SK-N-DZ (cell line): ENCODE measurements around the gene TEC.

Experiments used
- DNase-seq: peaks from one replicate; pipeline ENCODE4 v3.0.0-alpha.2; 2015; ENCODE audit warnings: low spot score

The TEC gene

DNA sequence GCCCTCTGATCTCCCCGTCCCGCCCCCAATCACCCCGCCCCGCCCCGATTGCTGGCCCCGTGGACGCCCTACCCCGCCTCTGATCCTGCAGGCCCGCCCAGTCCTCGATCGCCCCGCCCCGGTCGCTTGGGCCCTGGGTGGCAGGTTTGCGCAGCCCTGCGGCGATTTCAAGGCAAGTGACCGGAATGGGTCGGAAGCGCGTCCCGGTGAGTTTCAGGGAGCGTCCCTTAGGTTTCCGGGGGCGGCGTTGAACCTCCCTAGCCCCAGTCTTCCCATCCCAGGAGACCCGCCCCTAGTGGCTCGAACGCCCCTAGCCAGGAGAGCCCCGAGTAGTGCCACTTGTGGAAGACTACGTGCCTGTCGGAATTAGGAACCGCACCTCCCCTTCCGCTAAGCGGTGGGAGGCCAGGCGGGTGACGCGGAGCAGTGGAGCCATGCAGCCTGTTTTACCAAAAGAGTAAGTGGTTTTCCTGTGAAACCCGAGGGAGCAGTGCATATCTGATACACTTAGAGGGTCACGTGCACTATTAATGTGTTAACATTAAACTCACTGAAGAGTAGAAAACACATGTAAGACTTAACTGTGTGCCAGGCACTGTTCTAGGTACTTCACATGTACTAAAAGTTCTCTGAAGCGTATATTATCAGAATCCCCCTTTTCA, 354 bp upstream of the TEC start:
- DNase-seq = peak; percentile 49

DNA sequence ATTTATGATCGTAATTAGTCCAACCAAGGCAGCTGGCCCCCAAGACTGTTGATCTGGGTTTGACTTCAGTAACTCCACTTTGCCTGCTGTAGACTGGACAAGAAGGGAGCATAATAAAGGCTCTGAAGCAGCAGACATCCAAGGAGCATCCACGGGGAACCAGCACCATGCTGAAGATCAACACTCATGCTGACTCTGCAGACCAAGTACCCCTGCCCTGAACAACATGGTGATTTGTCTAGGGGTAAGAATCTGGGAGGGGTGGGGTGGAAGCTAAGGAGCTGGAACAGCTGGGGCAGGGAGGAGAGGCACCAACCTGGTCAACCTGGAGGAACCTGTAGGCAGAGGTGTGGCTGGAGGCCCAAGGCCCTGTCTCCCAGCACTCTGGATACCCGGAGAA, 2.1 kb downstream of the TEC start:
- DNase-seq = no peak

DNA sequence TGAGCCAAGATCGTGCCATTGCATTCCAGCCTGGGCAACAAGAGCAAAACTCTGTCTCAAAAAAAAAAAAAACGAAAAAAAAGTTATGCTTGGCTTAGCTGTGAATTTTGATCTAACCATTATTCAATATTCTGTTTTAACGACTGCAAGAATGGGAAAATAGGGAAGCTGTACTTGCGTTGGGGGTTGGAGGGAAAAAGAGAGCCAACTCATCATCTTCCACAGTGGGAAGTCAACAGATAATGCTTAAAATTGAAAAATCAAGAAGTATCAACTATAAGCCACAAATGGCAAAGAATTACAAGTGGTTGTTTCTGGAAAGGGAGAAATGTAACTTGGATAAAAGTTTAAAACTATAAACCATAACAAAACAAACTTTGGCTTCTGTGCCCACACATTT, 2.9 kb downstream of the TEC start:
- DNase-seq = no peak

DNA sequence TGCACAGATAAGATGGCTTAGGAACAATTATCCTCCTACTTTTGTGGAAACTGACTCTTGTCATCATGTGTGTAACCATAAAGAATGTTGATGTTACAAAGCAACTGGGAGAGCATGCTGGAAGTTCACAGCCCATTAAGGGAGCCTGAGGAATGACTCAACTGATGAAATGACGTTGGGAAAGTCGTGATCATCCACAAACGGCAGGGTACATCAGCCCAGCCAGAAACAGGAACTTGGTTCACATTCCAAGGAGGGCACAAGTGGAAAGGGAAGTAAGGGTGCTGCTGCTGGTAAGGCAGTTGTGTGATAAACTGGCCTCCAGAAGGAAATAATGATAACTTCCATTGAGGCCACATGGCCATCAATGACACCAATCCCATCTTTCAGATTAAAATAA, 6.7 kb downstream of the TEC start:
- DNase-seq = no peak

DNA sequence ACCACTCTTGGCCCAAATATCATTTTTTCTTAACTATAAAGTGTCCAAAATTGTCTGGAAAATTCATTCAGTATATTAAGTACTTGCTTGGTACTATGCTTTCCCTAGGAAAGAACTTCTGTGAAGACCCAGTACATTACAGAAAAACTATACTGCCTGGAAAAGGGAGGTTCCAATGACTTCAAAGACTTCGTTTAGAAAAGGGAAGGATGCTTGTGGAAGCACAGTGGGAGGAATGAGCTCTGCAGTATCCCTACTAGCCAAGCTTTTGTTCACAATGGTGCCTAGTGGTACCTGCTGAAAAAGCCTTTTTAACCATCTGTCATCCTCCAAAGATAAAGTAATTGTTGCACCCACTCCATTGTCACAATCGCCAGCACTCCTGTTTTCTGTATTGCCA, 7.2 kb downstream of the TEC start:
- DNase-seq = no peak

DNA sequence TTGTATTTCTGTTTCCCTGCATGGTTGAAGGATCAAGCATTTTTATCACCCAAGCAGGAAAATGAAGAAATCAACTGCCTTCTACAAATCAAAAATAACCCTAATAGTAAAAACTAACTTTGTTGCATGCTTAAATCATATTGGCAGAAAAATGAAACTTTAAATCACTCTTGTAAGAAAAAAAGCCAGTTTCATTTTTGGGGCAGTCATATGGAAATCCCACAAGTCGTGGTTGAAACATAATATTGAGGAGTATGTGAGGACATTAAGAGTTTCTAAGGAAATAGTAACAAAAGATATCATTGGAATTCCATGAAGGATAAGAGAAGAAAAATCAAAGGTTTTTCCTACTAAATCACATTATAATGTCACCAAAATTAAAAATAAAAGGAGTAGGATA, 8.4 kb downstream of the TEC start:
- no peak for DNase-seq

DNA sequence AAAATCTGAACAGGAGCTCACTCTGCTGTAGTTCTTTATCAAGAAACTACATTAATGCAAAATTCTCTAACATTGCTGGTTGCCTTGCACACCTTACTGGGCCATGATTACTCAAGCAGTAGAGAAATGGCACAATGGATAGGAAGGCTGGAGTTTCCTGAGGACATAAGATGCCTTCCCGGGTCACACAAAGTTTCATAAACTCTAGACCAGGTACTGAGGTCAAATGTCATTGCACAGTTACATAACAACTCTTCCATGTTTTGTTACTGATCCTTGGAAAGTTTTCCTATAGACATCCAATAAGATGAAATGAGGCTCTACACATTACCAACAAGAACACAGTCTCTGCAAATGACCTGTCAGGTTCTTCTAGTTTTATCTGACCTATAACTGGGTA, 9.9 kb downstream of the TEC start:
- no peak for DNase-seq

DNA sequence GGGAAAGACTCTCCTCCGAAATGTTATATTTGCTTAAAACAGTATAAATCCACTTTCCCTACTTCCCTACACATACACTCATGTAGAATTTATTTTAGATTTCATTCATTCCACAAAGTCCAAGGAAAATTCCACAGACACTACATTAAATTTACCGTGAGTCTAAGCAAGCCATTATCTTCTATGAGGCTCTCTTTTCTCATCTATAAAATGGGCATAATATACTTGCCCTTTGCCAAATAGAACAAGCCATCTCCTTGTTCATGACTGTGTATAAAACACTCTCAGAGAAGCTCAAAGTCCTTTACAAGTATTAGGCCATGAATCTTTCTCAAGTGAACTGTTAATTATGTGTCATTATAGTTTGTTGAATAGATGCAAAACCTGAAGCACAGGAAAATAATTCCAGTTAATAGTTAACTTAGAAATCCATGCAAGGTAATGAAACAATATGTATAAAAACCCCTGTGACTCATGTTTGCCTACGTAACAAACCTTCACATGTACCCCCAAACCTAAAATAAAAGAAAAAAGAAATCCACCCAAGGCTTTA, 10.7 kb downstream of the TEC start:
- DNase-seq = no peak

DNA sequence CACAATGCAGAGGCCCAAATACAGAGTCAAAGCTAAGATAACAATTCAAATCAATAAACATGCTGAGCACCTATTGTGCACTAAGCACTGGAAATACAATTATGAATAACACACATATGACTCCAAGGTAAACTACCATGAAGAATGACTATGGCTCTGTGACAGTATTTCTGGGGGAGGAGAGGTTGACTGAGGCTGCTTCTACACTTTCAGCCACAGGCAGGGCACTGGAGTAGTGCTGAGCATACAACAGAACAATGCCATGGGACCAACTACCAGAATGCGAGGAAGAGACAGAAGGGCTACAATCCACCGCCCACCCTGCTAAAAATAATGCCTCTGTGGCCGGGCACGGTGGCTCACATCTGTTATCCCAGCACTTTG, 13.7 kb downstream of the TEC start:
- DNase-seq = no peak

DNA sequence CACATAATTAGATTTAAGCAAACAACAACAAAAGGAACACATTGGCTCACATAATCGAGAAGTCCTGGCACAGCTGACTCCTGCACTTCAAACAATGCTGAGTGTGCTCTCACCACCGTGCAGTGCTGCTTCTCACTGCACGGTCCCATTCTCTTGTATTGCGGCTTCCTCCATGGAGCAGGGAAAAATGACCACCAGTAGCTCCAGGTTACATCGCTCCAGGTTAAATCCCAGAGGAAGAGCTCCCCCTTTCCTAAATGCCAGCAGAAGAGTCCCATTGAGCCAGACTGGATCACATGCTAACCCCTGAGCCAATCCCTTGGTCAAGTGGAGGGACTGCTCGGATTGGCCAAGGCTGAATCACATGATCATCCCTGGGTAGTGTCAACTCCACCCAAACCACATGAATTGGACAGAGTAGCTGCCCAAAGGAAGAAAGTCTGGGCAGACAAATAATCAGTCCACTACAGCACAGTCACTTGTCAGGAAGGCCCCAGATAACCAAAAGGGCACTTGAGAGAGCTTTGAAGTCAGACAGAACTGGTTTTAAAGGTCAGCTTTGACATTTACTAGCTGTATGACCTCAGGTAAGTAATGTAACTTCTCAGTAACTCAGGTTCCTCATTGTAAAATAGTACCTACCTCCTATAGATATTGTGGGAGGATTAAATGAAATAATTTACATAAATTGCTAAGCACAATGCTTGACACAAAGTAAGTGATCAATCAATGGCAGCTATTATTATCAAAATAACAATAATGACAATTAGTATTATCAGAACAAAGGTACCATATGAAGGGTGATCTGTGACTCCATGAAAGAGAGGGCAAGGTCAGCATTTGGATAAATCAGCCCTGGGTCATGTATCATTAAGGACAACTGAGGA, 14.3 kb downstream of the TEC start:
- DNase-seq = no peak

DNA sequence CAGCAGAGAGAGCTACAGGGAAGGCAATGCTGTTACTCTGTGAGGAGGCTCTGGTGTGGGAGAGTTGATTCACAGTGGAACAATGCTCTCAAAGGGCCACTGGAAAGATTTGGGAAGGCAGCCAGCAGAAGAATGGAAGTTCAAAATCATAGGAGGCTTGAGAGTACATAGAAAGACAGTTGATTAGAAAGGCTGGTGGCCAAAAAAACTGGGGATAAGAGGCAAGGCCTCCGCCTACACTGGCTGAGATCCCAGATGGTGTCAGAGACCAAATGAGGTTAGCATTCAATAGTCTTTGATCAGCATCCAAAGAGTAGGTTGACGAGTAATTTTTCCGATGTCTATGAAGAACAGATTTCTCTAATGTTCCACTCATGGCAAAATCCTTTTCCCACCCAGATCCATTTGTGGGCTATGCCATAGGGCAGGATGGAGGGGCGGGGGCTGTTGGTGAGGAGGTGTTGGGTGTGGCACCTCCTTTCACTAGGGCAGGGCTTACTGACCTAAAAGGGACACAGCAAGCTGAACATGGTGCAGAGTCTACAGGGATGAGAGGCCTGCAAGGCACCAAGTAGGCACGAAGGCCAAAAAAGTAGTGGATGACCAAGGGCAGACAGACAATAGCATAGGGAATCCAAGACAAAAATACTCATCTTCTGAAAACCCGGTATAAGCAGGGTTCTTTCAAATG, 15.1 kb downstream of the TEC start:
- DNase-seq = no peak

DNA sequence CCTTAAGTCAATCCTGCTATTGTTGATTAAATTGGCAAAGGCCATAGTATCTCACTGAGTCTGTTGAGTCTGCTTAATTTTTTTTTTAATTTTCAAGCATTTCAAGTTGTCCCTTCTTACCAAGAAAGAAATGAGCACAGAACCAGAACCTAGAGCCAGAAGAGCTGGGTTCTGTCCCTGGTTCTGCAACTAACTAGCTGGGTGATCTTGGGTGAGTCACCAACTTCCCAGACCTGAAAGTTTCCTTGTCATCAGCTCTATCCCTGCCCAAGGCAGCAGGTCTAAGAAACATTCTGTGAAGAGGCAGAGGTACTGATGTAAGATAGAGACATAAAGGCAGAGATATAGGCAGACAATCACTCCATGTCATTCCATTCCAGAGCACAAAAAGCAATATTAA, 17.3 kb downstream of the TEC start:
- DNase-seq = no peak

DNA sequence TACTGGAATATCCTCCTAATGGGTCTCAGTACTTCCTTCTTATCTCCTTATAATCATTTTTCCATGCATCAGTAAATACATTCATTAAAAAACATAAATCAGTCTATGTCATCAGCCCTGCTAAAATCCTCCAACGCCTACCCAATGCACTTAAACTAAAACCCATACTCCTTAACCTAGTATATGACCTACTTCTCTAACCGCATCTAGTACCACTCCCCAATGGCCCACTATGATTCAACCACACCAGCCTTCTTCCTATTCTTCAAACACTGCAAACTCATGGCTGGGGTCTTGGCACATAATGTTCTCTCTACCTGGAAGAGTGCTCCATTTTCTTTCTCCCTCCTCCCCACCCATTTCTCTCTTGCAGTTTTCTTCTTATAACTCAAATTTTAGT, 18.7 kb downstream of the TEC start:
- no peak for DNase-seq

DNA sequence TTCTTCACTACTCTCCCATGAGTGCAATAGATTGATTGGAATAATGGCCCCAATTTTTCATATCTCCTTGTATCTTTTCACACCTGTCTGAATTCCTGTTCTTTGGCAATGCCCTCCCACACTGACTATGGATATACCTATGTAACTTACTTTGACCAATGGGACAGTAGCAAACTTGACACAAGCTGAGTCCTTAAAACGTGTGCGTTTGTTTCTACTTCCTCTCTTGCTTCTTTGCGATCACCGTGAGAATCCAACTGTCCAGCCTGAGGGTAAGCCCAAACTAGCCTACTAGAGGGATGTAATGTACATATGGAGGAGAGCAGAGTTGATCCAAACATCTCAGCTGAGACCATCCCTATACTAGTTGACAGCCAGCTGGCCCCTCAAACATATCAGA, 19.3 kb downstream of the TEC start:
- DNase-seq = no peak

DNA sequence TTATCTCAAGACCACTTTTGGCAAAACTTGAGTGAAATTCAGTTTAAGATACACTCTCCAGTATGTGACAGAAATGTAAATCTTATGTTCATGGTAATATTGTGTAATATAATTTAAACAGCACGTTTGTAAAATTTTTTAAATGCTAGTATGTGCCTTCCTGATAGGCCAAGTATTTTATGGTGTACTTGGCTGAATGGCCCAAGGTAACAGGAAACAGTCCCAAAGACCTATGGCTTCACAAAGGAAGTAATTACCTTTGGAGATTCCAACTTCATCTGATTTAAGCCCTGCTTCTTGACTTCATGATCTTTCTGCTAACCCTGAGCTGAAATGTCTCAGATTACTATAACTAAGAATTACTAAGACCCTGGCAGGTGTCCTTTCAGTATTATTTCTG, 20.3 kb downstream of the TEC start:
- DNase-seq = no peak

DNA sequence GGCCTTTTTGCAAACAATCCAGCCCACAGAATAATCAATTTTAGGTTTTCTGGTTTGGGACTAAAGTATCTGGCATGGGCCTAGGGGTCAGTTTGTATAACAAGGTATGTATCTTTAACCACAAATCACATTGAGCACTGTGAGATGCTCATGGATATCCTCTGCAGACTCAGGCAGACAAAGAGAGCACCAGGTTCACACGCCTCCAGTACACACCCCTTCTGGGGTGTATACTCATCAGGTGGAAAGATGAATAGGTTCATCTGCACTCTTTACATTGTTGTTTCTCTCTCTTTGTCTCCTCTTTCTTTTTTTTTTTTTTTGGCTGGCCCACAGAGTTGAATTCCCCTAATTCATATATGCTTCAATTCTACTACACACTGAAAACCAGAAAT, 21.1 kb downstream of the TEC start:
- DNase-seq = no peak

DNA sequence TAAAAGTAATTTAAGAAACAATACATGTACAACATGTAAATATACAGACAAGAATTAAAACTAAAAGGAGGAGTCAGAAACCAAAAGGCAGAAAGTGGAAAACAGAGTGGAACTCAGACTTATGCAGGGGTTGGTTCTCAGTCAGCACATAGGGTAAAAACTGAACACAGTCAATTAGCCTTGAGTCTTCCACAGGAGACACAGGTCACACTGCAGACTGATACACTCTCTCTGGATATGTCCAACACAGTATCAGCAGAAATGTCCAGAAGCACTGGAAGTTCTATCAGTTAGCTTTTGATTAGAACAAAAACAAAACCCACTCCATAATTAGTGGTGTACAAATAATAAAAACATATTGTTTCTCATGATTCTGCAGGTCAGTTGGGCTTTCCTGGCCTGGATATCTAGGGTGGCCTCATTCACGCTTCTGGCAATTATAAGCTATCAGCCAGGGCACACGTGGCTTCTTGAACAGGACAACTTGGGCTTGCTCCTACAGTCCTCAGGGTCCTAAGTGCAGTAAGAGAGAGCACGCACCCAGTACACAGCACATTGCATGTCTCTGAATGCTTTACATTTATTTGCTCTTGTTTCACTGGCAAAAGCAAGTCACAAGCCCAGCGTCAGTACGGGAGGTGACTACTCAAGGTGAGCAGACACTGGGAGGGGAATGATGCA, 21.6 kb downstream of the TEC start:
- no peak for DNase-seq

DNA sequence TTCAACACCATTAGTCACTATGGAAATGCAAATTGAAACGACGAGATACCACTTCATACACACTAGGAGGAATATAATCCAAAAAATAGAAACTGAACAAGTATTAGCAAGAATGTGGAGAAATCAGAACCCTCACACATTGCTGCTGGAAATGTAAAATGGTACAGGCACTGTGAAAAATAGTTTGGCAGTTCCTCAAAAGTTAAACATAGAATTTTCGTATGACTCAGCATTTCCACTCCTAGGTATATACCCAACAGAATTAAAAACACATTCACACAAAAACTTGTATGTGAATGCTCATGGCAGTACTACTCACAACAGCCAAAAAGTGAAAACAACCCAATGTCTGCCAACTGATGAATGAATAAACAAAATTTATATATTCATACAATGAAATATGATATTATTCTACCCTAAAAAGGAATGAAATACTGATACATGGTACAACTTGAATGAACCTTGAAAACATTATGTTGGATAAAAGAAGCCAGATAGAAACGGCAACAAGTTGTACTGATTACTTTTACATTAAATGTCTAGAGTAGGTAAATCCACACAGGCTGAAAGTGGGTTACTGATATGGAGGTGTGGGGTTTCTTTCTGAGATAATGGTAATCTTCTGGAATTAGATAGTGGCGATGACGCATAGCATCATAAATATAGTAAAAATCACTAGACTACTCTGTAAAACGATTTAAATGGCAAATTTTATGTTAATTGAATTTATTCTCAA, 22.3 kb downstream of the TEC start:
- DNase-seq = no peak

DNA sequence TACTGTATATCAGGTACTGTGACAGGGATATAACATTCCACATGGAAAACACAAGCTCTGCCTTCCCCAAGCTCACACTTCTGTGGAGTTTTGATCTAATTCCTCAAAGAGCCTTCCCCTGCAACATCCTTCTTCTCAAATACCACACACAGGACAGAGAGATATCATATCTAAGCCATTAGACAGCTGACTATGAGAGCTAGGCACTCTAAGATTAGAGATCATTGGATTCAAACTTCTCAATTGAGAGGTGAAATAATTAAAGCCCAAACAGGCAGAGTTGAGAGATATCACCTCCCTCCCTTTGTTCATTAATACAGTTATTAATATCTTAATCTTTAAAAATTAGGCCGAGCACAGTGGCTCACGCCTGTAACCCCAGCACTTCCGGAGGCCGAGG, 25.0 kb downstream of the TEC start:
- no peak for DNase-seq

DNA sequence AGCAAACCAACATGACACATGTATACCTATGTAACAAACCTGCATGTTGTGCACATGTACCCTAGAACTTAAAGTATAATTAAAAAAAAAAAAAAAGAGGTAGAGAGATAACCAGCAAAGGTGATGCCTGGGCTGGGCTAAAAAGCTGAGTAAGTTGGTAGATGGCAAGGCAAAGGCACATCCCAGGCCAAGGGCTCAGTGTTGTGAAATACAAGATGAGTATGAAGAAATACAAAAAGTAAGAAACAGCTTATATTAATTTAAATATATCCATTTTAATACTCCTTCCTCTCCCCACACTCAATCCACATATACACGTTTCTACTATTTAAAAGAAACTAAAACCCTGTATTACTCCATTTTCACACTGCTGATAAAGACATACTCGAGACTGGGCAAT, 25.8 kb downstream of the TEC start:
- no peak for DNase-seq

DNA sequence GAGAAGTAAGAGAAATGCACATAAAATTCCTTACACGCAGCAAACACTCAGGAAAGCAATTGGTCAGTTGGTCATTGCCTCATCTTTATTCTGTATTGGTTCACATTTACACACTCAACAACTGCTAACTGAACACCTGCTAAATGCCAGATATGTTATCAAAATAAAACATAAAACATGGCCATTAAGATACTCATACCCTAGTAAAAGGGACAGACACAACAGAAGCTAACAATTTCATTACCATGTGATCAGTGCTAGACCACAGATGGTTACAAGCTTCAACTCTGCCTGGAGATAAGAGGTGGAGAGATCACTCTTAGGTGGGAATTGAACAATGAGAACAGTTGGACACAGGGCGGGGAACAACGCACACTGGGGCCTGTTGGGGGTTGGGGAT, 26.2 kb downstream of the TEC start:
- no peak for DNase-seq
